GM19328 (cell line): ENCODE results near the gene TDRD10.
"Not testable (repeated sequence)": the region's sequence is repeated elsewhere in the genome, so short reads cannot be mapped to it uniquely, and the experiment has no call there.

Source experiments
- ATAC-seq: cut with Tn5 transposase; IDR thresholded peaks from one replicate; pipeline ENCODE4 v1.9.1; 2021; ENCODE audit warnings: mild to moderate bottlenecking, moderate library complexity; ENCODE audit not compliant: unreplicated experiment

Gene TDRD10

GRCh38 chr1:154478639-154479038 lies 23.4 kb upstream of the TDRD10 start:
- ATAC-seq = no peak

- no peak for ATAC-seq
These were observed 22.1 kb upstream of the TDRD10 start for GRCh38 chr1:154479764-154480421.

GRCh38 chr1:154481053-154481452 lies 21.0 kb upstream of the TDRD10 start:
- no peak for ATAC-seq

- ATAC-seq = no peak
These were observed 17.8 kb upstream of the TDRD10 start for GRCh38 chr1:154483941-154484803.

GRCh38 chr1:154485106-154485505 lies 16.9 kb upstream of the TDRD10 start:
- no peak for ATAC-seq

- ATAC-seq = no peak
These were observed 16.0 kb upstream of the TDRD10 start for GRCh38 chr1:154485910-154486496.

GRCh38 chr1:154486756-154487155 lies 15.3 kb upstream of the TDRD10 start:
- not testable (repeated sequence) for ATAC-seq

- no peak for ATAC-seq
These were observed 13.1 kb upstream of the TDRD10 start for GRCh38 chr1:154488922-154489321.

- no peak for ATAC-seq
These were observed 12.2 kb upstream of the TDRD10 start for GRCh38 chr1:154489695-154490274.

- ATAC-seq = no peak
These were observed 11.7 kb upstream of the TDRD10 start for GRCh38 chr1:154490317-154490716.

GRCh38 chr1:154492115-154492514 lies 9.9 kb upstream of the TDRD10 start:
- no peak for ATAC-seq

- ATAC-seq = no peak
These were observed 8.7 kb upstream of the TDRD10 start for GRCh38 chr1:154493276-154493675.

- no peak for ATAC-seq
These were observed 6.3 kb upstream of the TDRD10 start for GRCh38 chr1:154495496-154496273.

- ATAC-seq = no peak
These were observed 5.6 kb upstream of the TDRD10 start for GRCh38 chr1:154496383-154496782.

GRCh38 chr1:154497026-154497806 lies 4.8 kb upstream of the TDRD10 start:
- ATAC-seq = no peak

- ATAC-seq = no peak
These were observed 2.6 kb upstream of the TDRD10 start for GRCh38 chr1:154499446-154499845.

- ATAC-seq = no peak
These were observed 1.5 kb upstream of the TDRD10 start for GRCh38 chr1:154500533-154500932.

- ATAC-seq = no peak
These were observed 475 bp upstream of the TDRD10 start for GRCh38 chr1:154501423-154502065.

- no peak for ATAC-seq
These were observed 711 bp downstream of the TDRD10 start for GRCh38 chr1:154502744-154503115.

- no peak for ATAC-seq
These were observed 1.9 kb downstream of the TDRD10 start for GRCh38 chr1:154503898-154504297.
